ENCODE results near the gene ZNF318. TPM values are rescaled to one million over a fixed set of nuclear protein-coding genes. Genes with fewer than 3 reads are reported as not detected.

Gene ZNF318
- polyA plus RNA-seq, 2 of the 4 experiments (the other 2 are of a cell fraction): 5.0 to 9.2 TPM

DNA sequence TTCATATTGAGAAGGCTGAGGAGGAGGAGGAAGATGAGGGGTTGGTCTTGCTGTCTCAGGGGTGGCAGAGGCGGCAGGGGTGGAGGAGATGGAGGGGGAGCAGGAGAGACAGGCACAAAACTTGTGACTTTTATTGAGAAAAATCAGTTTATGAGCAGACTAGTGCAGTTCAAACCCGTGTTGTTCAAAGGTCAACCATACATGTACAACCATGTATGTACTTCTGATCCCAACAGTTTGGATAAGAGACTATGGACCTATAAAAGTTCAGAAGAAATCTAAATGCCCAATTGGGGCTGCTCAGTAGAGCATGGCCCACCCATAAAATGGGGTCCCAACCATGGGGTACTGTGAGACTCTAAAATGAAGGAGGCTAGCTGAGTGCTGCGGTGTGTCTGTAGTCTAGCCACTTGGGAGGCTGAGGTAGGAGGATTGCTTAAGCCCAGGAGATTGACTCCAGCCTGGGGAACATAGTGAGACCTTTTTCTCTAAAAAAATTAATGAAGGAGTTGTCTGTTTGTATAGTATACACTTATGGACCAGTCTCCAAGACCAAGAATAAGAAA, 79.0 kb downstream of the ZNF318 start:
- no peak for TF ChIP-seq ZC3H11A (IDR thresholded peaks at IDR 0.05)
- TF ChIP-seq SMC3 (IDR thresholded peaks at IDR 0.05): no peak
- no peak for TF ChIP-seq ESRRA (IDR thresholded peaks at IDR 0.05; ENCODE audit: borderline replicate concordance, low read length)
- TF ChIP-seq, protein P1, sequence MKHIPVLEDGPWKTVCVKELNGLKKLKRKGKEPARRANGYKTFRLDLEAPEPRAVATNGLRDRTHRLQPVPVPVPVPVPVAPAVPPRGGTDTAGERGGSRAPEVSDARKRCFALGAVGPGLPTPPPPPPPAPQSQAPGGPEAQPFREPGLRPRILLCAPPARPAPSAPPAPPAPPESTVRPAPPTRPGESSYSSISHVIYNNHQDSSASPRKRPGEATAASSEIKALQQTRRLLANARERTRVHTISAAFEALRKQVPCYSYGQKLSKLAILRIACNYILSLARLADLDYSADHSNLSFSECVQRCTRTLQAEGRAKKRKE (CRISPR knock-in tag; IDR thresholded peaks at IDR 0.05; ENCODE audit: low read depth): no peak
- TF ChIP-seq CHD2 (IDR thresholded peaks at IDR 0.05; ENCODE audit: low read length, partially characterized antibody): no peak
- TF ChIP-seq FOSL2 (IDR thresholded peaks at IDR 0.05): no peak
- no peak for TF ChIP-seq FOSL2 (CRISPR knock-in tag; IDR thresholded peaks at IDR 0.05)
- TF ChIP-seq CBX2 (IDR thresholded peaks at IDR 0.05; ENCODE audit: borderline replicate concordance, low read depth): no peak
- TF ChIP-seq MAZ (IDR thresholded peaks at IDR 0.05; ENCODE audit: borderline replicate concordance, low read depth, low read length): no peak
- no peak for TF ChIP-seq HEYL (CRISPR knock-in tag; IDR thresholded peaks at IDR 0.05)
- no peak for TF ChIP-seq MAX (IDR thresholded peaks at IDR 0.05)
- TF ChIP-seq, protein P2, sequence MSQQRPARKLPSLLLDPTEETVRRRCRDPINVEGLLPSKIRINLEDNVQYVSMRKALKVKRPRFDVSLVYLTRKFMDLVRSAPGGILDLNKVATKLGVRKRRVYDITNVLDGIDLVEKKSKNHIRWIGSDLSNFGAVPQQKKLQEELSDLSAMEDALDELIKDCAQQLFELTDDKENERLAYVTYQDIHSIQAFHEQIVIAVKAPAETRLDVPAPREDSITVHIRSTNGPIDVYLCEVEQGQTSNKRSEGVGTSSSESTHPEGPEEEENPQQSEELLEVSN (IDR thresholded peaks at IDR 0.05; ENCODE audit: borderline replicate concordance, low read depth): no peak
- TF ChIP-seq GATA3 (IDR thresholded peaks at IDR 0.05; ENCODE audit: borderline replicate concordance): no peak
- TF ChIP-seq RFX5 (IDR thresholded peaks at IDR 0.05): no peak
- DNase-seq (ENCODE audit: low read depth in 1 of 2, low spot score in 1 of 2) (no peak), ATAC-seq (no peak), FAIRE-seq (no peak)
- Histone ChIP-seq H3K27ac (no peak overlapping the region), H3K4me3 (no peak overlapping the region), H3K4me1 (peaks cover 14% of the 10 kb centered on the region; the same call in 2 of the 3 replicates), H3K4me2 (no peak overlapping the region), H3K9me3 (no peaks in the 10 kb centered on the region)
- POLR2A ChIA-PET: no interaction called here
- CTCF ChIA-PET: no interaction called here
- WGBS (ENCODE audit: missing lambda C conversion rate): 56% methylated on average over 3 of the region's 3 CpGs

DNA sequence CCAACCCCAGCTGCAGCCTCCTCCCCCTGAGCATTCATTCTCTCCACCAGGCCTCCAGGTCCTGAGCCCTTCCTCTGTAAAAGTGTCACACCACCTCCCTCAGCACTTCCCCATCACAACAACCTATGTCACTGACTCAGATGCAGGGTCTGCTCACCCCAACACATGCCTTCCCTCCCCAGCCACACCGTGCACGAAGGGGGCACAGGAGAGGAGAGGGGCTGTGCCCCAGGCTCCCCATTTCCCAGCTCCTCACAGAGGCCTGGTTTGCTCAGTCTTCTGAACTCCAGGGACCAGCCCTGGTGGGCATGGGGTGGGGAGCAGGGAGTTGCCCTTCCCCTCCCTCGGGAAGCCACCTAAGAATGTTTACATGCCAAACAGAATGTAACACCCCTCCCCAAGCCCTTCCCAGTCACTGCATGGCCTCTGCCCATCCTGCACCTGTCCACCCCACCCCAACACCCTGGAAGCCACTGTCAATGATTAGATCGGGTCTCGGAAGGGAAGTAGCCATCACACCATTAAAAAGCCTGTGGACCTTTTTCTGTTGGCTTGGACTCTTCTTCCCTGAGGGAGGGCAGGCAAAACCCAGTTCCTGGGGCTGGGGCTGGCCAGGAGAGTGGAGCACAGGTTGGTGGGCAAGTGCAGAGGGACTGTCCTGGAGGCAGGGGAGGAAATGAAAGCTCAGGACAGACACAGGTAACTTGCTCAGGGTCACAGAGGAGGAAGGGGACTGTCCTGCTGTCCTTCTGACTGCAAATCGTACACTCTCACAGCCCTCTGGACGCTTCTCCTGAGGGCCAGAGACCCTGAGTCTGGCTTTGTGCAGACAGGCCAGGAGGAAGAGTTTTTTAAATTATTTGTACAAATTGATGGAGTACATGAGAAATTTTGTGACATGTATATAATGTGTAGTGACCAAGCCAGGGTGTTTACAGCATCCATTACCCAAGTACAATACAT, 81.4 kb downstream of the ZNF318 start:
- ChIA-PET CTCF (interaction anchor here (0.8 to 2.6 kb wide), 4 partner anchors 8 to 46 kb away, joined by 3 to 6 read pairs (median 4); no protein-coding TSS in a partner anchor), POLR2A (no interaction called here)
- ATAC-seq: peak in 1 of 2 experiments; percentile 27; a peak in 2 of 6 replicates
- FAIRE-seq: no peak
- Histone ChIP-seq H3K9me3 (no peaks in the 10 kb centered on the region), H3K4me3 (no peak overlapping the region), H3K4me1 (peaks cover 14% of the 10 kb centered on the region; the same call in 2 of the 3 replicates), H3K4me2 (peak overlapping the region; percentile 37; the same call in 2 of the 3 replicates), H3K27ac (peak overlapping the region in 1 of 2 experiments; percentile 63; a peak in 3 of 6 replicates)
- WGBS (ENCODE audit: missing lambda C conversion rate): 64% methylated on average over 6 of the region's 7 CpGs
- no peak for DNase-seq (ENCODE audit: low read depth in 1 of 2, low spot score in 1 of 2)
- TF ChIP-seq, protein P3, sequence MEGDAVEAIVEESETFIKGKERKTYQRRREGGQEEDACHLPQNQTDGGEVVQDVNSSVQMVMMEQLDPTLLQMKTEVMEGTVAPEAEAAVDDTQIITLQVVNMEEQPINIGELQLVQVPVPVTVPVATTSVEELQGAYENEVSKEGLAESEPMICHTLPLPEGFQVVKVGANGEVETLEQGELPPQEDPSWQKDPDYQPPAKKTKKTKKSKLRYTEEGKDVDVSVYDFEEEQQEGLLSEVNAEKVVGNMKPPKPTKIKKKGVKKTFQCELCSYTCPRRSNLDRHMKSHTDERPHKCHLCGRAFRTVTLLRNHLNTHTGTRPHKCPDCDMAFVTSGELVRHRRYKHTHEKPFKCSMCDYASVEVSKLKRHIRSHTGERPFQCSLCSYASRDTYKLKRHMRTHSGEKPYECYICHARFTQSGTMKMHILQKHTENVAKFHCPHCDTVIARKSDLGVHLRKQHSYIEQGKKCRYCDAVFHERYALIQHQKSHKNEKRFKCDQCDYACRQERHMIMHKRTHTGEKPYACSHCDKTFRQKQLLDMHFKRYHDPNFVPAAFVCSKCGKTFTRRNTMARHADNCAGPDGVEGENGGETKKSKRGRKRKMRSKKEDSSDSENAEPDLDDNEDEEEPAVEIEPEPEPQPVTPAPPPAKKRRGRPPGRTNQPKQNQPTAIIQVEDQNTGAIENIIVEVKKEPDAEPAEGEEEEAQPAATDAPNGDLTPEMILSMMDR (IDR thresholded peaks at IDR 0.05): no peak
- TF ChIP-seq MAZ (IDR thresholded peaks at IDR 0.05; ENCODE audit: borderline replicate concordance, low read depth, low read length) (no peak), TFCP2L1 (CRISPR knock-in tag; IDR thresholded peaks at IDR 0.05) (no peak), RFX5 (IDR thresholded peaks at IDR 0.05) (no peak), HDAC2 (IDR thresholded peaks at IDR 0.05) (no peak), HOXB13 (CRISPR knock-in tag; IDR thresholded peaks at IDR 0.05; ENCODE audit: low read depth) (no peak)
- TF ChIP-seq, protein P4, sequence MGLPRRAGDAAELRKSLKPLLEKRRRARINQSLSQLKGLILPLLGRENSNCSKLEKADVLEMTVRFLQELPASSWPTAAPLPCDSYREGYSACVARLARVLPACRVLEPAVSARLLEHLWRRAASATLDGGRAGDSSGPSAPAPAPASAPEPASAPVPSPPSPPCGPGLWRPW (IDR thresholded peaks at IDR 0.05): no peak

Data from A549 (cell line).